SK-N-DZ (cell line): ENCODE data around the gene RERE.
"Not testable (repeated sequence)": the region's sequence is repeated elsewhere in the genome, so short reads cannot be mapped to it uniquely, and the experiment has no call there.

Experiments
- DNase-seq: peaks from one replicate; pipeline ENCODE4 v3.0.0-alpha.2; 2015; ENCODE audit warnings: low spot score

The RERE gene

GRCh38 chr1:8643542-8644536, 173.6 kb downstream of the RERE start:
- no peak for DNase-seq

- DNase-seq: no peak
Observed at GRCh38 chr1:8642114-8642513, 175.3 kb downstream of the RERE start.

GRCh38 chr1:8641377-8641997, 176.0 kb downstream of the RERE start:
- no peak for DNase-seq

GRCh38 chr1:8640950-8641349, 176.5 kb downstream of the RERE start:
- no peak for DNase-seq

GRCh38 chr1:8639148-8639547, 178.3 kb downstream of the RERE start:
- no peak for DNase-seq

GRCh38 chr1:8633741-8634501, 183.5 kb downstream of the RERE start:
- no peak for DNase-seq

- DNase-seq: no peak
Observed at GRCh38 chr1:8632102-8632501, 185.3 kb downstream of the RERE start.

- DNase-seq: no peak
Observed at GRCh38 chr1:8631163-8631562, 186.3 kb downstream of the RERE start.

GRCh38 chr1:8629241-8630091, 188.0 kb downstream of the RERE start:
- DNase-seq: no peak

GRCh38 chr1:8628606-8629005, 188.8 kb downstream of the RERE start:
- DNase-seq: no peak

GRCh38 chr1:8627728-8628127, 189.7 kb downstream of the RERE start:
- no peak for DNase-seq

GRCh38 chr1:8625981-8626898, 191.2 kb downstream of the RERE start:
- no peak for DNase-seq

GRCh38 chr1:8625491-8625890, 191.9 kb downstream of the RERE start:
- no peak for DNase-seq

GRCh38 chr1:8623651-8624192, 193.7 kb downstream of the RERE start:
- not testable (repeated sequence) for DNase-seq

GRCh38 chr1:8621785-8622348, 195.6 kb downstream of the RERE start:
- not testable (repeated sequence) for DNase-seq

GRCh38 chr1:8621034-8621582, 196.3 kb downstream of the RERE start:
- not testable (repeated sequence) for DNase-seq

- not testable (repeated sequence) for DNase-seq
Observed at GRCh38 chr1:8619917-8620502, 197.4 kb downstream of the RERE start.

- DNase-seq: not testable (repeated sequence)
Observed at GRCh38 chr1:8619419-8619818, 198.0 kb downstream of the RERE start.

GRCh38 chr1:8616791-8617190, 200.6 kb downstream of the RERE start:
- DNase-seq: not testable (repeated sequence)
